K562 (cell line): Measurements from ENCODE around the gene ODF4. TPM values are rescaled to one million over a fixed set of nuclear protein-coding genes. Genes with fewer than 3 reads are reported as not detected.

Experiments used
- ARID3B ChIP-seq: fragments of 250-450 bp; sonication (Bioruptor Pico); IDR thresholded peaks from 2 replicates; pipeline ENCODE4 v1.4.0; 2020; ENCODE audit warnings: borderline replicate concordance
- ATF4 ChIP-seq: fragments of 450-650 bp; formaldehyde crosslinking; IDR thresholded peaks from 2 replicates; pipeline ENCODE4 v1.4.0; 2022; ENCODE audit warnings: mild to moderate bottlenecking, moderate library complexity
- CTCFL ChIP-seq: IDR thresholded peaks from 2 replicates; pipeline ENCODE4 v1.6.1; 2011; ENCODE audit warnings: borderline replicate concordance, low read depth, mild to moderate bottlenecking, moderate library complexity, low read length; ENCODE audit not compliant: insufficient read depth, poor library complexity, severe bottlenecking
- DEAF1 ChIP-seq: fragments of 450-650 bp; formaldehyde crosslinking; IDR thresholded peaks from 2 replicates; pipeline ENCODE4 v1.4.0; 2020; ENCODE audit warnings: mild to moderate bottlenecking, moderate library complexity
- FOXJ2 ChIP-seq: fragments of 200-800 bp; sonication (Bioruptor generic); IDR thresholded peaks from 2 replicates; pipeline ENCODE4 v1.6.1; 2016; ENCODE audit warnings: missing genetic modification characterization, missing compliant biosample characterization
- IFI16 ChIP-seq: fragments of 250-450 bp; sonication (Bioruptor Pico); IDR thresholded peaks from 2 replicates; pipeline ENCODE4 v2.1.2; 2022; ENCODE audit warnings: mild to moderate bottlenecking, inconsistent platforms
- KAT7 ChIP-seq: sonication (generic); formaldehyde crosslinking; IDR thresholded peaks from 2 replicates; pipeline ENCODE4 v1.8.0; 2022; ENCODE audit warnings: missing genetic modification reagents, mild to moderate bottlenecking, borderline replicate concordance
- MTA3 ChIP-seq: fragments of 450-650 bp; formaldehyde crosslinking; IDR thresholded peaks from 2 replicates; pipeline ENCODE4 v1.6.1; 2017; ENCODE audit warnings: mild to moderate bottlenecking, borderline replicate concordance
- NCOA1 ChIP-seq: fragments of 450-650 bp; IDR thresholded peaks from 2 replicates; pipeline ENCODE4 v1.6.1; 2016; ENCODE audit warnings: low read depth
- NR2C1 ChIP-seq, 2 experiments: fragments of 450-650 bp; IDR thresholded peaks; 2 replicates each; pipeline ENCODE4 v1.6.1; 2017; ENCODE audit warnings: mild to moderate bottlenecking in 2 of 2, antibody characterized with exemption in 1 of 2, inconsistent platforms in 1 of 2, missing compliant biosample characterization in 1 of 2, missing genetic modification characterization in 1 of 2
- NR2C2 ChIP-seq, 2 experiments: fragments of 200-800 bp in 1 of 2; sonication (Bioruptor generic) in 1 of 2; sonication (generic) in 1 of 2; formaldehyde crosslinking in 1 of 2; IDR thresholded peaks; 2 replicates each; pipeline versions ENCODE4 v1.6.1 to v1.8.0; 2016 to 2022; ENCODE audit warnings: mild to moderate bottlenecking in 1 of 2, missing compliant biosample characterization in 1 of 2, missing genetic modification characterization in 1 of 2, missing genetic modification reagents in 1 of 2
- NRF1 ChIP-seq, 2 experiments: fragments of 450-650 bp; IDR thresholded peaks in 1 of 2; conservative IDR thresholded peaks in 1 of 2; 2 replicates each; pipeline ENCODE4 v1.6.1; 2014; ENCODE audit warnings: mild to moderate bottlenecking in 2 of 2
- POLR2A ChIP-seq: fragments of 450-650 bp; conservative IDR thresholded peaks from 2 replicates; pipeline ENCODE4 v1.6.1; 2016
- RAD51 ChIP-seq: fragments of 450-650 bp; IDR thresholded peaks from 2 replicates; pipeline ENCODE4 v1.7.1; 2016; ENCODE audit warnings: low read depth, mild to moderate bottlenecking, borderline replicate concordance
- STAT5B ChIP-seq: fragments of 250-450 bp; sonication (Bioruptor Pico); IDR thresholded peaks from 2 replicates; pipeline ENCODE4 v1.8.0; 2021; ENCODE audit warnings: mild to moderate bottlenecking, inconsistent platforms
- U2AF2 ChIP-seq: fragments of 200-400 bp; formaldehyde crosslinking; optimal IDR thresholded peaks from 2 replicates; pipeline ENCODE3; 2017; ENCODE audit warnings: low read depth, mild to moderate bottlenecking, low read length
- YBX1 ChIP-seq: fragments of 450-650 bp; IDR thresholded peaks from 2 replicates; pipeline ENCODE4 v1.7.1; 2016; ENCODE audit warnings: mild to moderate bottlenecking
- ZBTB8A ChIP-seq: fragments of 450-650 bp; IDR thresholded peaks from 2 replicates; pipeline ENCODE4 v1.6.1; 2018; ENCODE audit warnings: mild to moderate bottlenecking, moderate library complexity; ENCODE audit not compliant: partially characterized antibody
- ZC3H11A ChIP-seq: IDR thresholded peaks from 2 replicates; pipeline ENCODE4 v1.6.1; 2012; ENCODE audit warnings: low read depth, low read length, improper control_type of control experiment
- ZFP1 ChIP-seq: fragments of 450-650 bp; formaldehyde crosslinking; IDR thresholded peaks from 2 replicates; pipeline ENCODE4 v1.4.0; 2020; ENCODE audit warnings: mild to moderate bottlenecking, mixed read lengths
- ZNF23 ChIP-seq: fragments of 250-450 bp; sonication (Bioruptor Pico); IDR thresholded peaks from 2 replicates; pipeline ENCODE4 v1.4.0; 2020; ENCODE audit warnings: mild to moderate bottlenecking
- ZNF699 ChIP-seq: fragments of 250-450 bp; sonication (Bioruptor Pico); IDR thresholded peaks from 2 replicates; pipeline ENCODE4 v1.8.0; 2021; ENCODE audit warnings: mild to moderate bottlenecking, moderate library complexity; ENCODE audit not compliant: insufficient replicate concordance
- ZNF76 ChIP-seq: fragments of 250-450 bp; sonication (Bioruptor Pico); IDR thresholded peaks from 2 replicates; pipeline ENCODE4 v1.4.0; 2020; ENCODE audit warnings: mild to moderate bottlenecking, moderate library complexity, borderline replicate concordance
- ZNF778 ChIP-seq: fragments of 450-650 bp; formaldehyde crosslinking; IDR thresholded peaks from 2 replicates; pipeline ENCODE4 v1.4.0; 2020; ENCODE audit warnings: mild to moderate bottlenecking, moderate library complexity
- polyA plus RNA-seq, 8 experiments: library from polyadenylated mRNA; depleted of rRNA in 4 of 8; stranded (reverse) in 5 of 8; unstranded in 3 of 8; fragments of >200 nt; fragmentation: Nextera tagmentation in 2 of 8; fragmentation: Illumina TruSeq in 1 of 8; extraction: Ambion mirVana in 2 of 8; extraction: Trizol in 1 of 8; gene quantifications; 2 replicates each; pipeline versions ENCODE4 v1.2.1 to v1.2.3, GENCODE V29; 2011 to 2014; ENCODE audit warnings: inconsistent platforms in 1 of 8, missing spikeins in 1 of 8
- total RNA-seq, 7 experiments: library from RNA; depleted of rRNA in 6 of 7; stranded (reverse); fragments of >200 nt in 6 of 7; fragmentation: Illumina TruSeq in 2 of 7; extraction: Trizol in 2 of 7; gene quantifications; 2 replicates each; pipeline versions ENCODE4 v1.2.1 to v1.2.3, GENCODE V29; 2011 to 2021; ENCODE audit warnings: low replicate concordance in 1 of 7

ODF4 gene
- total and polyA plus RNA-seq, 9 of the 15 experiments (the other 6 are each of a cell fraction or from before 2014, with no cell fraction given): not detected

GRCh38 chr17:8294814-8295316, 44.8 kb upstream of the ODF4 start (continued):
- no peak for TF ChIP-seq ZNF699
- TF ChIP-seq U2AF2: no peak
- no peak for TF ChIP-seq POLR2A
- no peak for TF ChIP-seq STAT5B
- TF ChIP-seq ATF4 (CRISPR knock-in tag): no peak
- TF ChIP-seq YBX1: no peak
- TF ChIP-seq RAD51: no peak
- TF ChIP-seq IFI16 (CRISPR knock-in tag): no peak
- no peak for TF ChIP-seq CTCFL
- no peak for TF ChIP-seq ZNF778 (CRISPR knock-in tag)
- TF ChIP-seq DEAF1 (CRISPR knock-in tag): no peak
- no peak for TF ChIP-seq ZNF23
- TF ChIP-seq NCOA1: no peak
- no peak for TF ChIP-seq NR2C2 (CRISPR knock-in tag; IDR thresholded peaks at IDR 0.05)
- no peak for TF ChIP-seq NR2C2 (tag; IDR thresholded peaks at IDR 0.05)
- TF ChIP-seq ZBTB8A: no peak
- no peak for TF ChIP-seq ARID3B (CRISPR knock-in tag)
- TF ChIP-seq ZNF76 (CRISPR knock-in tag): no peak
- TF ChIP-seq ZC3H11A: no peak
- TF ChIP-seq MTA3: no peak
- peak; percentile 71 for TF ChIP-seq NR2C1 (IDR thresholded peaks at IDR 0.05)
- TF ChIP-seq NR2C1 (tag; IDR thresholded peaks at IDR 0.05): peak; percentile 67
- TF ChIP-seq NRF1 (conservative IDR thresholded peaks at IDR 0.05 in 1 of 2, IDR thresholded peaks at IDR 0.05 in 1 of 2): no peak
- TF ChIP-seq FOXJ2 (tag): no peak
- TF ChIP-seq KAT7 (CRISPR knock-in tag): no peak
- TF ChIP-seq ZFP1: no peak
